SHP77 (cell line): ENCODE data around the gene ATP5PO.
"Not testable (repeated sequence)": the region's sequence is repeated elsewhere in the genome, so short reads cannot be mapped to it uniquely, and the experiment has no call there.

Experiments used
- DNase-seq, 2 experiments: peaks; one replicate each; lab custom pipeline; 2025; lab: John Stamatoyannopoulos, UW

ATP5PO gene

DNA sequence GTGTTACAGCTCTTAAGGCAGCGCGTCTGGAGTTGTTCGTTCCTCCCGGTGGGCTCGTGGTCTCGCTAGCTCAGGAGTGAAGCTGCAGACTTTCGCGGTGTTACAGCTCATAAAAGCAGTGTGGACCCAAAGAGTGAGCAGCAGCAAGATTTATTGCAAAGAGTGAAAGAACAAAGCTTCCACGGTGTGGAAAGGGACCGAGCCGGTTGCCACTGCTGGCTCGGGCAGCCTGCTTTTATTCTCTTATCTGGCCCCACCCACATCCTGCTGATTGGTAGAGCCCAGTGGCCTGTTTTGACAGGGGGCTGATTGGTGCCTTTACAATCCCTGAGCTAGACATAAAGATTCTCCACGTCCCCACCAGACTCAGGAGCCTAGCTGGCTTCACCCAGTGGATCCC, 47.7 kb downstream of the ATP5PO start:
- DNase-seq = not testable (repeated sequence)

DNA sequence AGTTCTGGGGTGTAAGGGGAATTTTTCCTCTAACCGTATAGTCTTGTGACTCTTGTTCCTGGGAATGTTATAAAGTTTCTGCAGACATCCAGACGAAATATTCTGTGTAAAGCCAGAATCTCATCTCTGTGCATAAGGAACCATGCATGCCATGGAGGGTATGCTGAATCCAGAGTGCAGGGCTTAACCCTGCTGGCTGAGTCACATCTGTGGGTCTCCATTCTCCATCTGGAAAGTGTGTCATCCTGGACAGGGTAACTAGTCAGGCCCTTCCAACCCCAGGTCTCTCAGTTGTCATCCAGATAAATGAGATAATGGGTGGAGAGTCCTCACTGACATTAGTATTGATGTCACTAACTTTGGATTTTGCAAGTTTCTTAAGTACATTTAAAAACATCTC, 48.8 kb downstream of the ATP5PO start:
- no peak for DNase-seq

GRCh38 chr21:33865996-33866575, 49.5 kb downstream of the ATP5PO start:
- no peak for DNase-seq

GRCh38 chr21:33865176-33865575, 50.4 kb downstream of the ATP5PO start:
- DNase-seq = no peak

GRCh38 chr21:33864150-33864549, 51.5 kb downstream of the ATP5PO start:
- no peak for DNase-seq

DNA sequence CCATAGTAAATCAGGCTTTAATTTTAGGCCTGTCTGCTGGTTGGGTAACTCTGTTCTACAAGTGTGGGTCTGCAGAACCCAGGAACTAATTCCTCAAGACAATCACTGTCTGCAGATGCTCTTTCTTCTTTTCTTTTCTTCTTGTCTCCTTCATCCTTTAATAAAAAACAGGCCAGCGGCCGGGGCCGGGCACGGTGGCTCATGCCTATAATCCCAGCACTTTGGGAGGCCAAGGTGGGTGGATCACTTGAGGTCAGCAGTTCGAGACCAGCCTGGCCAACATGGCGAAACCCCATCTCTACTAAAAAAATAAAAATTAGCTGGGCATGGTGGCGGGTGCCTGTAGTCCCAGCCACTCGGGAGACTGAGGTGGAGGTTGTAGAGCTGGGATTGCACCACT, 52.4 kb downstream of the ATP5PO start:
- not testable (repeated sequence) for DNase-seq

DNA sequence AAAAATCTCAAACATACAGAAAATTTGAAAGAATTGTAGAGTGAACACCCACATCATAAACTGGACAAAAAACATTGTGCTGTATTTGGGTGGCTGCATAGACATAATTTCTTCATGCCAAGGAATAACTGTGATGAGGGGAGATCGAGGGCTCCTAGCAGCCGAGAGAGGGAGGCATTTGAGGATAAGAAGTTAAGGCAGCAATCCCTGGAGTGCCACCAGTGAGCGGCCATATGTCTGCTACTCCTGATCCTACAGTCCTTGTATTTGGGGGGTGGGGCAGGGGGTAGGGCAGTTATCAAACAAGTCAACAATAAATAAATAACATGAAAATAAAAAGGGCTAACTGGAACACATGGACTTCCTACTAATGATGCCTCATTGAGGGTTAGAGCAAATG, 54.5 kb downstream of the ATP5PO start:
- DNase-seq = no peak

- no peak for DNase-seq
These were observed 55.2 kb downstream of the ATP5PO start for GRCh38 chr21:33860332-33860879.

DNA sequence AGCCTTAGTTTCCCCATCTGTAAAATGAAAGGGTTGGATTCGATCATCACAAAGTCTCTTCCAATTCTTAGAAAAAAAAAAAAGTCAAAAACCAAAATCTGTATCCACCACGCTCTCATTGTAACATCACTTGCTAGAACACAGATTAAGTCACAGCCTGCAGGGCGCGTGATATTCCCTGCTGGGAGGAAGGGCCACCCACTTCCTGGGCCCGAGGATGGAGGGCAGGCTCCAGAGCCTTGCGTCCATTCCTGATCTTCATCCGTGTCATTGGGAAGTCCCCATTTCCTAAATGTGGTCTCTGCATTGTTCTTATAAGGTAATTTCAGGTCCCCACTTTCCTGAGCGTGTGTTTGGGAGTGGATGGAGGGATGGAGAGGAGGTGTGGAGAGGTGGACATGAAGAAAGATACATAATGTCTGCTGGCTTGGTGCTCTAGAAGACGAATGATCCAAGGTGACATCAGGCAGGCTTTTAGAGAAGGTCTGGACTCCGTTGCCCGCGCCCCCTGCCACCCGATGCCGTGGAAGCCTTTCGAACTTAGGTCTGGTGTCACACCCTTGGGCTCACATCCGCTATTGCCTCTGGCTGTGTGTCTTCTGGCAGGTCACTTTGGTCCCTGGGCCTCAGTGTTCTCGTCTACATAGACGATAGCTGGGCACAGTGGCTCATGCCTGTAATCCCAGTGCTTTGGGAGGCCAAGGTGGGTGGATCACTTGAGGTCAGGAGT, 56.1 kb downstream of the ATP5PO start:
- DNase-seq = no peak

DNA sequence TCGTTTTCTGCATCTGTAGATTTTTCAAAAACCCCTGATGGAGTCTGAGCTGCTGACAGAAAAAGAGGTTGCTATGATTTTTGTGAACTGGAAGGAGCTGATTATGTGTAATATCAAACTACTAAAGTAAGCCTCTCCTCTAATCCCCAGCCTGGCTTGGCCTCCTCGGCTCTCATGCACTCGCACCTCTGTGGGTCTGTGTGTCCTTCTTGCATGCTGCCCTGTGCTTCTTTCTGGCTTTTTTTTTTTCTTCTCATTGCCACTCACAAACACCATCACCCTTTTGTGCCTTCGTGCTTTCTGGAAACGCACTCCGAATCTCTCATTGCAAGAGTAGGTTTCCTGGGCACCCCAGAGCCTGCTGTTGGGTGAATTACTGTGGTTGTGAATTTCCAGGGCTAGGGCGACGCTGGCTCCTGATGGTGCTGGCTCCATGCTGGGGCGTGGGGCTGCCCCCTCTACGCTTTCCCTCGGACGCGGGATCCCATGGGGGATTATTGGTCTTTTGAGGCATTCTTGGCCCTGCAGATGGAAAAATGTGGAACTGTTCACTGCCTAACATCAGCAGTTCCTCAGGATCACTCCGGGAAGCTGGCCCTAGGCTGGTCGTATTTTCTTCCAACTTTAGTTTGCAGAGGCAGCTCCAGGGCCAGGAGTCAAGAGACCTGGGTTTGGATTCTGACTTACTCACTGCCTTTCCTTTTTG, 56.8 kb downstream of the ATP5PO start:
- no peak for DNase-seq

GRCh38 chr21:33857846-33858666, 57.5 kb downstream of the ATP5PO start:
- no peak for DNase-seq

DNA sequence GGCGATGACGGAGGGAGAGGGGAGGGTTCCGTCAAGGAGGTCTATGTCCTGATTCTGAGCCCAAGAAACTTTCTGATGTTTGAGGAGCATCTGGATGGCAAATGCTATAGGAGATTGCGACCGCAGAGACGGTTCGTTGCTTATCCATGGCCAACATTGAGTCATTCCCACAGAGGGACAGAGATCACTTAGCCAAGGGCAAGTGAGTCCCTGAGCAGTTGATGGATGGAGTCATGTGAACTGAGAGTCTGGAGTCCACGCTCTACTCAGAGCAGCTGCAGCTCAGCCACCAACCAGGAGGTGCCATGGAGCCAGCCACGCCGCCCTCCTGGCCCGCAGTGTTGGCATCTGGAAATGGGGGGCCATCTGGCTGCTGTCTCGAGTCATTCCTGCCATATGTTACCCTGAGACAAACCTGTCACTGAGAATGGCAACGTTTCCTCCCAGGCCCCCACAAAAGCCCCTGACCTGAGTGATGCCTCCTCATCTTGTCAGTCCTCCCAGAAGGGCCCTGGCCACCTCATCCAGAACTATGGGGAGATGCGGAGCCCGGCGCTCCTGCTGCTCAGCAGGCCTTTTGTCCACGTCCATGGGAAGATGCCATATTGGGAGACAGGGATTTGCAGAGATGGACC, 58.6 kb downstream of the ATP5PO start:
- DNase-seq = no peak

DNA sequence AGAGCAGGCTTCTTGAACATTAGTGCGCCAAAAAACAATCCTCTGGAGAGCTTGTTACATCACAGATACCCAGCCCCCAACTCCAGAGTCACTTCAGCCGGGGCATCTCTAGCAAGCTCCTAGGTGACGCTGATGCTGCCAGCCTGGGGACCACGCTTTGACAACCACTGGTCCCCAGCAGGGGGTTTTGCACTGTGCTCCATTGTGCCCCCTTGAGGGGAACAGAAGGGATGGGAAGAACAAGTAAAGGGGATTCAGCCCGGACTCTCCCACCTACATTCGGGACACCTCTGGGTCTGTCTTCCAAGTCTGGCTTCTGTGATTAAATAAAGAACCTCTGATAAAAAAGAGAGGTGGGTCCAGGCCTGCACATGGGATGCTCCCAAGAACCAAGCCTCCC, 60.4 kb downstream of the ATP5PO start:
- DNase-seq = no peak

GRCh38 chr21:33854604-33855003, 61.0 kb downstream of the ATP5PO start:
- peak; percentile 40 to 51 for DNase-seq
